ENCODE results near the gene MMP21.

The MMP21 gene

DNA sequence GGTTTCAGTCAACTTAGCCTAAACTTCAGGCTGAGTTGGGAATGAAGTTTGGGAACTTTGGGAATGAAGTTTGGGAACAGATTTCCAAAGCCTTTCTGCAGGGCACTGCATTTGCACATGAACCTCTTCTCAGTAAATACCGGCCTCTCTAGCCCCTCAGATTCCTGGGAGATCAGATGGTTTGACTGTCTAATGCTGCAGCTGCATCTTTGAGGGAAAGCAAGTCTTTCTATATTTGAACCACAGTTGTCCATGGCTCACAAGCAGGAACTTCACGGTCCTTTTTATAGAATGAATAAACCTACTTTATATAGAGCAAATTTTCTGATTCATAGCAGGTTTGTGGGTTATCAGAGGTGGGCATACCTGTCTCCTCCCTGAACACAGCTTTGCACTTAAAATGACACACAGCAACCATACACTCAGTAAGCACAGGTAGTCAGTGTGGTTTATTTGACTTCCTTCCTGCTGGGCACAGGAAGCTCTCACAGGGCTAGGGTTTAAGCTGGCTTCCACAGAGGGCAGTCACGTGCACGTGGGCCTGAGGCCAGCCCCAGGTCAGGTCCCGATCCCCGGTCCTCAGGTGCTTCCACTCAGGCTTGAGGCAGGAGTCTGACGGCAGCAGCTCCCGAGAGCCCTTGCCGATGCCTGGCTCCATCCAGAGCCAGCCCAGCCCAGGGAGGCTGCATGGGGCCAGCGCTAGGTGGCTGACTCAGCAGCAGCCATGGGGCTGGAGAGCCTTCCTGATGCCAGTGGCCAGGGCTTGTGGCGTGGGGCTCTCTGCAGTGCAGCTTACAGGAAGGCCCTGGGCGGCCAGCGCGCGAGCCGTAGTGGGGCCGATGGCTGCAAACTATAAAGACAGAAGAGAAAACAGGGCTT lies 12.8 kb upstream of the MMP21 start:
- no peak for DNase-seq

DNA sequence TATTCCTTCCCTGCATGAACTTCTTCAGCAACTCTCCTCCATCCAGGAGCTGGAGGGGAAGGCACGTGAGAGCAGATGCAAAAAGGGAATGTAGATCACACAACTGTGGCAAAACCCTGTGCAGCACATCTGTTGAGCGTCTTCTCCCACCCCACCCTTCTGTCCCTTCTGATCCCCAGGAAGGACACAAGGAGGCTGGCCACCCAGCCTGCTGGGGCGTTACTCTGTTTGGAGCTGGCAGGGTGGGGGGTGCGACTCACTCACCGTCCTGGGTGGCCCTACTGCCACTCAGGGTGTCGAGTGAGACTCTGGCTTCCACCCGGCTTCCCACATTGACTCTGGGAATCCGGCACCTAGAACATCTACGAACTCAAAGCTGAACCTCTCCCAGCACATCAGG lies 10.2 kb upstream of the MMP21 start:
- no peak for DNase-seq

DNA sequence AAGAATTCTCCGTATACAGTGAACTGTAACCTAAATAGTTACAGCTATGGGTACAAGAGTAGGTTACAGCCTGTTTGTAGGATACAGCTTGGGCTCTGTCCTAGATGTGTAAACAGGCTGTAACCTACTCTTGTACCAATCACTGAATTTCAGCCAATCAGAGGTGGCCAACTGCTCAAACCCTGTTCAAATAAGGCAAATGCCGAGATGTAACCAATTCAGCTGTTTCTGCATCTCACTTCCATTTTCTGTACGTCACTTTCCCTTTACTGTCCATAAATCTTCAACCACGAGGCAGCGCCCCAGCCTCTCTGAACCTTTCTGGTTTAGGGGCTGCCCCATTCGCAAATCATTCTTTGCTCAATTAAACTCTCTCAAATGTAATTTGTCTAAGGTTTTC lies 8.3 kb upstream of the MMP21 start:
- DNase-seq: no peak

DNA sequence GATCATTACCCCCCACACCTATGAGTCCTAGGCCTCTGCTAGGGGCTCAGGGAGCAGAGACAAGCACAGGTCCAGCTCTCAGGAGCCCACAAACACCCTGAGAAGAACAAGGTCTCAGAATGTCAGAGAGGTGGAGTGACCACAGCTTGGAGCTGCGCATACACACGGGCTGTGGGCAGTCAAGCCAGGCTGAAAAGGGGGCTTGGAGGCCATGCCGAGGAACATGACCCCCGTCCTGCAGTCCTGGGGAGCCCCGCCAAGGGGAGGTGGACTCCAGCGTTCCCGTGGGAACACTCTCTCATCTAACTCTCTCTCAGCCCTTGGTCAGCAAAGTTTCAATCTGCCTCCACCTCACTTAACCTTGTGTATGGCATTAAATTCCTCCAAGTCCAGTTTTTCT lies 7.8 kb upstream of the MMP21 start:
- DNase-seq: no peak

GRCh38 chr10:125782616-125783015 lies 7.0 kb upstream of the MMP21 start:
- no peak for DNase-seq

GRCh38 chr10:125782054-125782453 lies 6.4 kb upstream of the MMP21 start:
- no peak for DNase-seq

DNA sequence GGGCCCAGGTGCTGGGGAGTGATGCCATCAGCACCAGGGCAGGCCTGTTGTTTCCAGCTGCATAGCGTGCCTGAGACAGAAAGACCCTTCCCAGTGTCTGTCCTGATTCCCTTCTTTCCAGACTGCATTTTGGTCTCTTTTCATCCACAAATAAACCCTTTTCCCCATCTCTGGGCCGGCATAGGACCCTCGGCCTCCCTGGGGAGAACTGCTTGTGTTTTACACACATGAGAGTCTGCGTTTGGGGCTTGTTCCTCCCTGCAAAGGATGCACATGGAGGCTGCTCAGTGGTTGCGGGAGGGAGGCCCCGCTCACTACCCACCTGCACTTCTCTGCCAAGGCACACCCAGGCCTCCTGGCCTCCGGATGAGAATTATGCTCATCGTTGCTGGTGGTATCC lies 5.8 kb upstream of the MMP21 start:
- no peak for DNase-seq

- no peak for DNase-seq
Observed at GRCh38 chr10:125779403-125780327, 4.0 kb upstream of the MMP21 start.

DNA sequence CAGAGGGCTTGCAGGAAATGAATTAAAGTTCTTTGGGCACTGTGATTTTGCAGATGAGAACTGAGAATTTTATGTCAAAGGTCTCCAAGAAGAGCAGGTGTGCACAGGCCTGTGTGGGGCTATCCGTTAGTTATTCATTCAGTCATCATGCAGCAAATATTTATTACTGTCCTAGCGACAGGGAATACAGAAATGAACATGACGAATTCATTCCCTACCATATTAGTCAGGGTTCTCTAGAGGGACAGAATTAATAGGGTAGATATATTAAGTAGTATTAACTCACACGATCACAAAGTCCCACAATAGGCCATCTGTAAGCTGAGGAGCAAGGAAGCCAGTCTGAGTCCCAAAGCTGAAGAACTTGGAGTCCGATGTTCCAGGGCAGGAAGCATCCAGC lies 2.9 kb upstream of the MMP21 start:
- no peak for DNase-seq

GRCh38 chr10:125777806-125778205 lies 2.2 kb upstream of the MMP21 start:
- no peak for DNase-seq

DNA sequence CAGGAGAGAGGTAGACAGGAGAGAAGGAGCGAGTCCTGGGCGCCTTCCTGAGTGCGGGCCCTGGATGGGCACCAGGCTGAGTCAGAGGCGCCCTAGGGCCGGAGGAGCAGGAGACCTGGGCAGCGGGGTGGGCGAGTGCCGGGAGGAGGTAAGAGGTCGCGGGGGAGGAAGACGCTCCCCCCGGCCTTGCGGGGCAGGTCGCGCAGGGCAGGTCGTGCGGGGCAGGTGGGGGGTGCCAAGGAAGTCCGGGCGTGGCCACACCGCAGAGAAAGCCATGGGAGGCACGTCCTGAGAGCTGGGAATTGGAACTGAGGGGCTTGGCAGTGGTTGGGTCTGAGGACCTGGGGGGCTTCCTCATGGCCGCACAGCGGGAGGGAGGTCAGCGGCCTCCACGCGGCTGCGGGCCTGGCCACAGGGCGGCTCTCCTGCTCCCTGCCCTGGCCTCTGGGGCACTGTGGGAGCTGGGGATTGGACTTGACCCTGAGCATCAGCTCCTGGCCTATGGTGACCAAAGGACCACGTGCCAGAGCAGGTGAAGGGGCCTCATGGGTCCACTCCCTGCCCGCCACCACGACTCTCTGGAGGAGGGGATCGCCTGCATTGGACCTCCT lies 935 bp downstream of the MMP21 start:
- DNase-seq: no peak

GRCh38 chr10:125773687-125774543 lies 1.7 kb downstream of the MMP21 start:
- DNase-seq: no peak

- no peak for DNase-seq
Observed at GRCh38 chr10:125772864-125773180, 2.8 kb downstream of the MMP21 start.

- DNase-seq: no peak
Observed at GRCh38 chr10:125772112-125772863, 3.3 kb downstream of the MMP21 start.

GRCh38 chr10:125770844-125771243 lies 4.8 kb downstream of the MMP21 start:
- no peak for DNase-seq

- DNase-seq: no peak
Observed at GRCh38 chr10:125769175-125769574, 6.4 kb downstream of the MMP21 start.

DNA sequence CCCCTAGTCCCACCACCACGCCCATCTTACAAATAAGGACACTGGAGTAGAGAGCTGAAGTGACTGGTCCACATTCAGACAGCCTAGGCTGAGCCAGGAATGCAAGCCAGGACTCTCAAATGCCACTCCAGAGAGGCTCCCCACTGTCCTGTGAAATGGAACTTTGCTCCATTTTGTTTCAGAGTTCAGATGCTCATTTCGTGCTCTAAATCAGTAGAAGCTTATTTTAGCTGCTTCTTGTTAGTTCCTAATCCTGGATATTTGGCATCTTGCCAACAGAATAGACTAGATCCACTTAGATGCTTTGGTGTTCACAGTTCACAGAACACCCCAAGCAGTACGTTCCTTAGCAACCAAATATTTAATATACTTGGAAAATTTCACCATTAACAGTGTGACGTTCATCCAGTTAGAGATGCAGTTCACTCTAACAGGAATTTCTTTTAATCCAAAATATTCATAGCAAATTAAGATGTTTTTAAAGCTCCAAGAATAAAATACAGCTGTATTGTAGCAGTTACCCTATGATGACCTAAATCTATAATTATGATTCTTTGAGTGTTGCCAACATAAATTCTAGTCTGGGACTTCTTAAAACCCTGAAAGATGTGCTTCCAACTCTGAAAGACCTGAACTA lies 7.3 kb downstream of the MMP21 start:
- no peak for DNase-seq

DNA sequence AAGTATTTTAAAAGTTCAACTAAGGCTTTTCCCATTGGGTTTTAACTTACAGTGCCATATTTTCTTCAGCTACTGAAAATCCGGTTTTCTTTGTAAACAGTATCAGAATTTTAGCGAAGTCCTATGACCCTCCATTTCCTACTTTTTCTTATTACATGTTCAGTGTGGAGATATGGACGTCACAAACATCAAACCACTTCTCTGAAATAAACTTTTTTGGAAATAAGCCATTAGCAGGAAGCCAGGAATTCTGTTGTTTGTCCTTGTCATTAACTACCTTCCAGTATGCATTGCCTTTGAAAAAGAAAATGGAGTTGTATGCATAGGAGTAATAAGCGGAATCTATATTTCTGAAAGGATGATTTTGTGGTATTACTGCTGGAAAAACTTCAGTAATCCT lies 9.1 kb downstream of the MMP21 start:
- DNase-seq: no peak

- no peak for DNase-seq
Observed at GRCh38 chr10:125765835-125766234, 9.8 kb downstream of the MMP21 start.

GRCh38 chr10:125762692-125763648 lies 12.7 kb downstream of the MMP21 start:
- no peak for DNase-seq
